Colonic mucosa (tissue), 4 donors: ENCODE data around the gene SMC5. TPM values are rescaled to one million over a fixed set of nuclear protein-coding genes. Genes with fewer than 3 reads are reported as not detected.
"Not testable (repeated sequence)": the region's sequence is repeated elsewhere in the genome, so short reads cannot be mapped to it uniquely, and the experiment has no call there.

Experiments
- DNase-seq: peaks from one replicate; pipeline ENCODE4 v3.0.0-alpha.2; 2020
- H3K27ac ChIP-seq: fragments of 200-600 bp; one replicate; pipeline ENCODE4 v1.8.0; 2021
- H3K27me3 ChIP-seq: fragments of 200-600 bp; one replicate; pipeline ENCODE4 v1.8.0; 2021
- H3K36me3 ChIP-seq: fragments of 200-600 bp; one replicate; pipeline ENCODE4 v1.8.0; 2021
- H3K4me1 ChIP-seq: fragments of 200-600 bp; one replicate; pipeline ENCODE4 v1.8.0; 2021; ENCODE audit warnings: mild to moderate bottlenecking
- H3K4me3 ChIP-seq: fragments of 200-600 bp; one replicate; pipeline ENCODE4 v1.8.0; 2021
- H3K9ac ChIP-seq, 2 donors: one replicate each; pipeline ENCODE4 v1.7.0; 2013; ENCODE audit warnings: control low read depth in 2 of 2, low read depth in 2 of 2, low read length in 2 of 2
- H3K9me3 ChIP-seq: fragments of 200-600 bp; one replicate; pipeline ENCODE4 v1.8.0; 2021
- intact Hi-C: fragments of 100-400 bp; cut with DNase I; formaldehyde crosslinking; loops from one replicate; pipeline ENCODE4 v1.14.1; 2022
- total RNA-seq, 2 donors: library from RNA; stranded (reverse); fragmentation: NEBNext Ultra II Directional in 1 of 2; extraction: Animal tissue kit (Norgen Biotek cat#: 25700) in 1 of 2; gene quantifications; one replicate each; pipeline ENCODE4 v1.2.1, GENCODE V29; 2021
- TF ChIP-seq, protein P1 (sequence below): fragments of 200-600 bp; IDR thresholded peaks from one replicate; pipeline ENCODE4 v1.8.0; 2022; ENCODE audit warnings: antibody characterized with exemption, mild to moderate bottlenecking
- donor health status: healthy.
- donor health status: DM: no; HTN: no; CAD: no.
- donor health status: DM: no; HTN: no; CAD: no.

Gene SMC5
- total RNA-seq, 2 donors from 2014 or later, result 31.4 to 35.9 TPM

DNA sequence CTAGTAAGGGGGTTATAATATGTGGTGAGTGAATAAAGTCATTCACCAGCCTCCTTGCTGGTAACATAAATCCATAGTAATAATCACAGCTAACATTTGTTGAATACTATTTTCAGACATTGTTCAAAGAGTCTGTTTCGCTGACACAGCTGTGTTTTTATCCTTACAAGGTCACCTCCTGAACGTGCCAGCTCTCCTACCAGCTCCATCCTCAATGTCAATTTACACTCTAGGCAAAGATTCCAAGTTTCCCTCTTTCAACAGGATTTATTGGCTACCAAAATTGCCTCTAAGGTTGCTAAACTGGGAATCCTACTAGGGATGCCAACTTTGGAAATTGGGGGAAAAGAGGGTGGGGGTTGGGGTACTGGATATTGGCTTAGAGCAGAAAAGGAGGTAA, 30.7 kb upstream of the SMC5 start:
- no peak for DNase-seq
- Histone ChIP-seq H3K27me3 (no peaks in the 10 kb centered on the region), H3K9me3 (no peaks in the 10 kb centered on the region), H3K4me1 (no peaks in the 10 kb centered on the region), H3K9ac (no peak overlapping the region), H3K36me3 (no peaks in the 10 kb centered on the region), H3K27ac (no peak overlapping the region), H3K4me3 (no peak overlapping the region)
- intact Hi-C loops, result loop anchor here (5.0 kb wide), 1 partner anchor 256 kb away; no protein-coding TSS in a partner anchor
- TF ChIP-seq, protein P1, sequence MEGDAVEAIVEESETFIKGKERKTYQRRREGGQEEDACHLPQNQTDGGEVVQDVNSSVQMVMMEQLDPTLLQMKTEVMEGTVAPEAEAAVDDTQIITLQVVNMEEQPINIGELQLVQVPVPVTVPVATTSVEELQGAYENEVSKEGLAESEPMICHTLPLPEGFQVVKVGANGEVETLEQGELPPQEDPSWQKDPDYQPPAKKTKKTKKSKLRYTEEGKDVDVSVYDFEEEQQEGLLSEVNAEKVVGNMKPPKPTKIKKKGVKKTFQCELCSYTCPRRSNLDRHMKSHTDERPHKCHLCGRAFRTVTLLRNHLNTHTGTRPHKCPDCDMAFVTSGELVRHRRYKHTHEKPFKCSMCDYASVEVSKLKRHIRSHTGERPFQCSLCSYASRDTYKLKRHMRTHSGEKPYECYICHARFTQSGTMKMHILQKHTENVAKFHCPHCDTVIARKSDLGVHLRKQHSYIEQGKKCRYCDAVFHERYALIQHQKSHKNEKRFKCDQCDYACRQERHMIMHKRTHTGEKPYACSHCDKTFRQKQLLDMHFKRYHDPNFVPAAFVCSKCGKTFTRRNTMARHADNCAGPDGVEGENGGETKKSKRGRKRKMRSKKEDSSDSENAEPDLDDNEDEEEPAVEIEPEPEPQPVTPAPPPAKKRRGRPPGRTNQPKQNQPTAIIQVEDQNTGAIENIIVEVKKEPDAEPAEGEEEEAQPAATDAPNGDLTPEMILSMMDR, result no peak

GRCh38 chr9:70228611-70229010, 30.2 kb upstream of the SMC5 start:
- Histone ChIP-seq H3K36me3 (no peaks in the 10 kb centered on the region), H3K4me1 (no peaks in the 10 kb centered on the region), H3K9ac (no peak overlapping the region), H3K27me3 (no peaks in the 10 kb centered on the region), H3K9me3 (no peaks in the 10 kb centered on the region), H3K4me3 (no peak overlapping the region), H3K27ac (no peak overlapping the region)
- intact Hi-C loops, result loop anchor here (5.0 kb wide), 1 partner anchor 256 kb away; no protein-coding TSS in a partner anchor
- TF ChIP-seq, protein P1, result no peak
- no peak for DNase-seq

DNA sequence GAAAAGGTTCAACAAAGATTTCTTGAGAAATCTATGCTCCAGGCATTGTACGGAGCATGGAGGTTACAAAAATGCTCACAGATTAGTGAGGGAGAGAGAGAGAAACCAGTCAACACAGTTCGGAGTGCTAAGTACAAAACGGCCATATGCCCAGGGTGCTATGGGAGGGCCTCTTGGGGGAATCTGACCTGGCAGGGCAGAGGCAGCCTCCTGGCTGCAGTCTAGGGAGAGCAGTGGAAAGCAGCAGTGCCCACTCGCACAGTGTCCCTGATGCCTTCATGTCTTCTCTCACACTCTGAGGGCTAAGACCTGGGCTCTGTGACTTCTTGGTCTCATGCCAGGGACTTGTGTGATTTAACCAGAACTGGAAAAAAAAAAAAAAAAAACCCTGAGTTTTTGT, 29.8 kb upstream of the SMC5 start:
- H3K27ac ChIP-seq, result no peak overlapping the region
- intact Hi-C loops, result loop anchor here (5.0 kb wide), 1 partner anchor 257 kb away; no protein-coding TSS in a partner anchor
- H3K4me3 ChIP-seq, result no peak overlapping the region
- H3K27me3 ChIP-seq, result no peaks in the 10 kb centered on the region
- no peaks in the 10 kb centered on the region for H3K36me3 ChIP-seq
- TF ChIP-seq, protein P1, result no peak
- DNase-seq, result no peak
- H3K4me1 ChIP-seq, result no peaks in the 10 kb centered on the region
- H3K9me3 ChIP-seq, result no peaks in the 10 kb centered on the region
- no peak overlapping the region for H3K9ac ChIP-seq

DNA sequence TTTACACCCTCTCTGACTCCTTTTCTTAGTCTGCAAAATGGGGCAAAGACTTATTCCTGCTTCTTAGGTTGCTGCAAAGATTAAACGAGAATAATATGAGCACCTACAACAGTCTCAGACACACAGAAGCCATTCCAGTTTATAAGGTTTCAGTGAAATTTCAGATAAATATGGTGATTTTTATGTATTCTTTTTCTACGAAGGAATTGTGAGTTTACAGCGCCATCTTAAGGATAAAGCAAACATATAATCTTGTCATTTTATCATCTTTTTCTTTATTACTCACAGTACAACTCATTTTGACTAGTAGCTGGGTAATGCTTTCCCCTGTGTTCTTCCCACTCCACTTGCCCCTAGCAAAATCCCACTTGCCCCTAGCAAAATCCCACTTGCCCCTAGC, 29.2 kb upstream of the SMC5 start:
- no peaks in the 10 kb centered on the region for H3K27me3 ChIP-seq
- no peaks in the 10 kb centered on the region for H3K9me3 ChIP-seq
- no peak for DNase-seq
- no peak overlapping the region for H3K9ac ChIP-seq
- intact Hi-C loops, result loop anchor here (5.0 kb wide), 1 partner anchor 257 kb away; no protein-coding TSS in a partner anchor
- H3K4me1 ChIP-seq, result no peaks in the 10 kb centered on the region
- TF ChIP-seq, protein P1, result no peak
- H3K36me3 ChIP-seq, result no peaks in the 10 kb centered on the region
- no peak overlapping the region for H3K4me3 ChIP-seq
- H3K27ac ChIP-seq, result no peak overlapping the region

DNA sequence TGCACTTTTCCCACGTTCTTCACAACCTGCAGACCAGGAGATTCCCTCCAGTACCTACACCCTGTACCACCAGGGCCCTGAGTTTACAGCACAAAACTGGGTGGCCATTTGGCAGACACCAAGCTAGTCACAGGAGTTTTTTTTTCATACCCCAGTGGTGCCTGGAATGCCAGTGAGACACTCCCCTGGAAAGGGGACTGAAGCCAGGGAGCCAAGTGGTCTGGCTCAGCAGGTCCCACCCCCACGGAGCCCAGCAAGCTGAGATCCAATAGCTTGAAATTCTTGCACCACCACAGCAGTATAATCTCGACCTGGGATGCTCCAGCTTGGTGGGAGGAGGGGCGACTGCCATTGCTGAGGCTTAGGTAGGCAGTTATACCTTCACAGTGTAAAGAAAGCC, 26.3 kb upstream of the SMC5 start:
- H3K9ac ChIP-seq, result no peak overlapping the region
- no peaks in the 10 kb centered on the region for H3K4me1 ChIP-seq
- H3K27me3 ChIP-seq, result no peaks in the 10 kb centered on the region
- no peak overlapping the region for H3K4me3 ChIP-seq
- TF ChIP-seq, protein P1, result no peak
- no peak for DNase-seq
- no peak overlapping the region for H3K27ac ChIP-seq
- intact Hi-C loops, result no loop called here
- no peaks in the 10 kb centered on the region for H3K36me3 ChIP-seq
- no peaks in the 10 kb centered on the region for H3K9me3 ChIP-seq

GRCh38 chr9:70234208-70234607, 24.6 kb upstream of the SMC5 start:
- intact Hi-C loops, H3K27me3 ChIP-seq, H3K9ac ChIP-seq, H3K27ac ChIP-seq, H3K4me1 ChIP-seq, DNase-seq, H3K9me3 ChIP-seq, H3K36me3 ChIP-seq, H3K4me3 ChIP-seq: not testable (repeated sequence)

GRCh38 chr9:70245952-70246351, 12.8 kb upstream of the SMC5 start:
- H3K9ac ChIP-seq, DNase-seq: not testable (repeated sequence)

More at GRCh38 chr9:70245952-70246351, 12.8 kb upstream of the SMC5 start:
- intact Hi-C loops, H3K36me3 ChIP-seq, H3K4me3 ChIP-seq, H3K4me1 ChIP-seq, H3K27ac ChIP-seq, H3K9me3 ChIP-seq, H3K27me3 ChIP-seq: not testable (repeated sequence)
